ENCODE measurements around the gene TOMM22. TPM values are rescaled to one million over a fixed set of nuclear protein-coding genes. Genes with fewer than 3 reads are reported as not detected.

The TOMM22 gene
- total and polyA plus RNA-seq, 2 donors (not counting 3 experiments of a cell fraction or from before 2014, with no cell fraction given): 62.3 to 98.8 TPM

GRCh38 chr22:38649841-38650522, 31.8 kb upstream of the TOMM22 start:
- CTCF ChIA-PET: interaction anchor here (0.5 kb wide), 1 partner anchor 286 kb away, joined by 3 read pairs; no protein-coding TSS in a partner anchor
- no peak overlapping the region for H3K27ac ChIP-seq (ENCODE audit: insufficient read depth, low read depth, low read length)
- intact Hi-C loops (cut with micrococcal nuclease) (no loop called here), dilution Hi-C loops (cut with MboI; ENCODE audit: extremely low pct_ligation_motif_present, low sequenced_read_pairs) (no loop called here)
- no peak overlapping the region for H3K4me3 ChIP-seq (replicated peaks in 1 of 3; ENCODE audit: insufficient read depth in 1 of 3, low read depth in 1 of 3, low read length in 3 of 3)
- H3K9me3 ChIP-seq (replicated peaks; ENCODE audit: control insufficient read depth, insufficient read depth, low read length): no peaks in the 10 kb centered on the region
- H3K9ac ChIP-seq (replicated peaks; ENCODE audit: extremely low read depth, insufficient read depth, low read length): no peak overlapping the region
- no peaks in the 10 kb centered on the region for H3K27me3 ChIP-seq (ENCODE audit: control insufficient read depth in 2 of 2, insufficient read depth in 2 of 2, low read length in 2 of 2)
- no peak overlapping the region for H3K4me2 ChIP-seq (ENCODE audit: insufficient read depth, low read length)
- no peak for TF ChIP-seq EZH2 (IDR thresholded peaks at IDR 0.05; ENCODE audit: borderline replicate concordance, low read depth, low read length, severe bottlenecking)
- TF ChIP-seq POLR2A (IDR thresholded peaks at IDR 0.05; ENCODE audit: low read depth, low read length): no peak
- no peak for TF ChIP-seq JUN (IDR thresholded peaks at IDR 0.05; ENCODE audit: borderline replicate concordance, insufficient read depth, insufficient read length, low read depth)
- TF ChIP-seq MAX (IDR thresholded peaks at IDR 0.05; ENCODE audit: insufficient read depth, insufficient read length): no peak
- no peak for TF ChIP-seq MYC (IDR thresholded peaks at IDR 0.05; ENCODE audit: low read depth, low read length)
- TF ChIP-seq GATA2 (IDR thresholded peaks at IDR 0.05; ENCODE audit: insufficient read depth, insufficient read length, low read depth, low read length): no peak
- no peak for TF ChIP-seq FOS (IDR thresholded peaks at IDR 0.05; ENCODE audit: borderline replicate concordance, insufficient read depth, low read length)
- TF ChIP-seq POLR2AphosphoS5 (IDR thresholded peaks at IDR 0.05; ENCODE audit: insufficient read depth, low read depth, low read length): no peak
- TF ChIP-seq, protein P1, sequence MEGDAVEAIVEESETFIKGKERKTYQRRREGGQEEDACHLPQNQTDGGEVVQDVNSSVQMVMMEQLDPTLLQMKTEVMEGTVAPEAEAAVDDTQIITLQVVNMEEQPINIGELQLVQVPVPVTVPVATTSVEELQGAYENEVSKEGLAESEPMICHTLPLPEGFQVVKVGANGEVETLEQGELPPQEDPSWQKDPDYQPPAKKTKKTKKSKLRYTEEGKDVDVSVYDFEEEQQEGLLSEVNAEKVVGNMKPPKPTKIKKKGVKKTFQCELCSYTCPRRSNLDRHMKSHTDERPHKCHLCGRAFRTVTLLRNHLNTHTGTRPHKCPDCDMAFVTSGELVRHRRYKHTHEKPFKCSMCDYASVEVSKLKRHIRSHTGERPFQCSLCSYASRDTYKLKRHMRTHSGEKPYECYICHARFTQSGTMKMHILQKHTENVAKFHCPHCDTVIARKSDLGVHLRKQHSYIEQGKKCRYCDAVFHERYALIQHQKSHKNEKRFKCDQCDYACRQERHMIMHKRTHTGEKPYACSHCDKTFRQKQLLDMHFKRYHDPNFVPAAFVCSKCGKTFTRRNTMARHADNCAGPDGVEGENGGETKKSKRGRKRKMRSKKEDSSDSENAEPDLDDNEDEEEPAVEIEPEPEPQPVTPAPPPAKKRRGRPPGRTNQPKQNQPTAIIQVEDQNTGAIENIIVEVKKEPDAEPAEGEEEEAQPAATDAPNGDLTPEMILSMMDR (IDR thresholded peaks at IDR 0.05; ENCODE audit: extremely low read depth in 1 of 2, insufficient read depth in 1 of 2, low read depth in 1 of 2, low read length in 2 of 2): no peak
- FAIRE-seq (no peak), DNase-seq (ENCODE audit: low read depth, low spot score) (no peak)
- H4K20me1 ChIP-seq (replicated peaks; ENCODE audit: control insufficient read depth, extremely low read depth, insufficient read depth, low read length): no peaks in the 10 kb centered on the region
- BruUV-seq (replicated peaks): no TSS peak
- H2AFZ ChIP-seq (ENCODE audit: low read depth, low read length): no peak overlapping the region
- H3K9me1 ChIP-seq (replicated peaks; ENCODE audit: control insufficient read depth, extremely low read depth, insufficient read depth, low read length): no peaks in the 10 kb centered on the region
- H3K36me3 ChIP-seq (ENCODE audit: control insufficient read depth in 2 of 2, extremely low read depth in 1 of 2, insufficient read depth in 2 of 2, low read length in 2 of 2): no peaks in the 10 kb centered on the region
- H3K4me1 ChIP-seq (ENCODE audit: control insufficient read depth, extremely low read depth, insufficient read depth, low read length): no peaks in the 10 kb centered on the region
- POLR2A ChIA-PET: no interaction called here
- H3K79me2 ChIP-seq (ENCODE audit: control insufficient read depth, insufficient read depth, low read length): no peaks in the 10 kb centered on the region

Measured in endothelial cell of umbilical vein (primary cell).